Measurements from ENCODE around the gene DGKD. TPM values are rescaled to one million over a fixed set of nuclear protein-coding genes. Genes with fewer than 3 reads are reported as not detected.

The DGKD gene
- total RNA-seq, 1 experiment from 2014 or later = 41.4 TPM

DNA sequence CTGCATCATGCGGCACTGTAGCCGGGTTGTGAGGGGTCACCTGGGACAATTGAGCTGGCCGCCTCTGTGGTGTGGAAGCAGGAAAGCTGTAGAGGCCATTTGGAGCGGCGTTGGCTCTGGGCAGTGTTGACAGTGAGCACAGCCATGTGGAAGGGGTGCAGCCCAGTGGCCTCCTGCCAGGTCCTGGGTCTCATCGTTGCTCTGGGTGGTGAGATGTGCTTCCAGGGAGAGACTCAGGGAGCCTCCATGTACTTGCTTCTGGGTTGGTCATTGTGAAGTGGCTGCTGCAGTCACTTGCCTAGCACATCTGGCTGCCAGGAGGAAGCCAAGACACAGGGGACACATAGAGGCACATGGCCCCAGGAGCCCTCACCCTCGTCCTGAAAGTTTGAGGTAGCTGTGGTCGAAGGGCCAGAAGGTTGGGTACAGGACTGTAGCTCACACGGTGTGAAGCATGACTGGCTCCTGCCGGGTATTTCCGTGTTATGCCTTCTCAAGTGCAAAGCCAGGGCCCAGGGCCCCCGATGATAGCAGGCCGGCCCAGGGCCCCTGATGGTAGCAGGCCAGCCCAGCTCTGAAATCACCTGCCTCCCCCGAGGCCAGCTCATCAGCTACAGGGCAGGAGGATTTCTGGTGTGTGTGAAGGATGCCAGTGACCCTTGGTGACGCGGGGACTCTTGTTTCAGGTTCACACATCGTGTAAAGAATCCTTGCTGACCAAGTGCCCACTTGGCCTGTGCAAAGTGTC is 82.6 kb downstream of the DGKD start:
- no peak for TF ChIP-seq ZNF263 (CRISPR knock-in tag; IDR thresholded peaks at IDR 0.05; ENCODE audit: low read depth)
- H3K4me3 Mint-ChIP-seq = no peak overlapping the region
- ATAC-seq (no peak), DNase-seq (ENCODE audit: low spot score) (no peak)
- peaks cover 5% of the 10 kb centered on the region; the same call in 1 of the 2 replicates for H3K36me3 Mint-ChIP-seq
- no peaks in the 10 kb centered on the region for H3K27me3 Mint-ChIP-seq (ENCODE audit: low read depth)
- H3K4me1 Mint-ChIP-seq = no peaks in the 10 kb centered on the region
- H3K9me3 Mint-ChIP-seq = peaks cover 5% of the 10 kb centered on the region; the same call in 1 of the 2 replicates
- POLR2A ChIA-PET = no interaction called here
- CTCF ChIA-PET = interaction anchor here (1.4 kb wide), 1 partner anchor 12 kb away, joined by 5 read pairs; no protein-coding TSS in a partner anchor
- H3K27ac Mint-ChIP-seq = no peak overlapping the region

DNA sequence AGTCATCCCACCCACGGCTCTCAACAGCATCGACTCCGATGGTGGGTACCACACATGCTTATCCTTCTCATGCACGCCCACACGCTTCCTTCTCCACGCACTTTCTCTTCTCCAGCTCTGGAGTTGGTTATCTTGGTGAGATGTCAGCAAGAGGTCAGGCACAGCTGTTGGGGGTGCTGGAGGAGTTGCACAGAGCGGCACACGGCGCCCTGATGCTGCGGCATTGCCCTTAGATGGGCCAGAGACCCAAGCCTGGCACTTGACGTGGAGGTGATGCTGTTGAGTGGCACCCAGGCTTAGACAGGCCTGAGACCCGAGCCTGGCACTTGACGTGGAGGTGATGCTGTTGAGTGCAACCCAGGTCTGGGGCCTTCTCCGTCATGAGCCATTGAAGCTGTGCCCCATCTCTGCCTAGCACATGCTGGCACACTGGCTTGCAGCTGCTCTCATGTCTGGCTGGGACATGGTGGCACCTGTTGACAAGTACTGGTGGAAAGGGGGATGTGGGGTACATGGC is 83.2 kb downstream of the DGKD start:
- TF ChIP-seq EMX1 (CRISPR knock-in tag; IDR thresholded peaks at IDR 0.05) = no peak
- no peak for TF ChIP-seq ZNF219 (CRISPR knock-in tag; IDR thresholded peaks at IDR 0.05; ENCODE audit: borderline replicate concordance)
- no peak for TF ChIP-seq MYBL2 (CRISPR knock-in tag; IDR thresholded peaks at IDR 0.05)
- TF ChIP-seq NFYB (CRISPR knock-in tag; conservative IDR thresholded peaks at IDR 0.05; ENCODE audit: low read depth) = no peak
- no peak for TF ChIP-seq NR1H2 (CRISPR knock-in tag; IDR thresholded peaks at IDR 0.05)
- no peak for TF ChIP-seq SMAD3 (CRISPR knock-in tag; IDR thresholded peaks at IDR 0.05; ENCODE audit: borderline replicate concordance)
- Mint-ChIP-seq H3K36me3 (peaks cover 5% of the 10 kb centered on the region; the same call in 1 of the 2 replicates), H3K4me1 (no peaks in the 10 kb centered on the region), H3K27me3 (ENCODE audit: low read depth) (no peaks in the 10 kb centered on the region), H3K4me3 (no peak overlapping the region), H3K9me3 (peaks cover 4% of the 10 kb centered on the region; the same call in 1 of the 2 replicates), H3K27ac (no peak overlapping the region)
- ChIA-PET POLR2A (no interaction called here), CTCF (interaction anchor here (1.3 kb wide), 1 partner anchor 10 kb away, joined by 4 read pairs; no protein-coding TSS in a partner anchor)
- ATAC-seq (no peak), DNase-seq (ENCODE audit: low spot score) (no peak)

DNA sequence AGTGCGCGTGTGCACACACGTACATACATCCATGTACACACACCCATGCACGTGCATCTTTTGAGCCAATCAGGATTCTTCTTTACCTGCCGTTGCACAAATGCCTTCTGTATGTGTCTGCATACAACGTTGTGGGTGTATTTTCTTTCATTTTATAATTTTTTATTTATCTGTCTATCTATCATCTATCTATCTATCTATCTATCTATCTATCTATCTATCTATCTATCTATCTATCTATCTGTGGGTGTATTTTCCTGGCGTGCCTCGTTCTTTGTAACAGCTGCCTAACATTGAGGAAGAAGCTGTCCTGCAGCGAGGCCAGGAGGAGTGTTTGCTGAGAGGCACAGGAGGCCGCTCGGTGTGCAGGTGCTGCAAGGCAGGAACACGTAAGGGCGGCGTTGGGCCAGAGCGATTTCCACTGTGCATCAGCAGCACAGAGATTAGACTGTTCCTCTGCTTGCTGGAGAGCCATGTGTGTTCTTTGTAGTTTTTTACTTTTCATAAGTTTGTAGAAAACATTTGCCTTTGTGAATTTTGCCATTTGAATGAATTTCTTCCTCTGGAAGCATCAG is 84.4 kb downstream of the DGKD start:
- DNase-seq (ENCODE audit: low spot score) = no peak
- TF ChIP-seq, protein P1, sequence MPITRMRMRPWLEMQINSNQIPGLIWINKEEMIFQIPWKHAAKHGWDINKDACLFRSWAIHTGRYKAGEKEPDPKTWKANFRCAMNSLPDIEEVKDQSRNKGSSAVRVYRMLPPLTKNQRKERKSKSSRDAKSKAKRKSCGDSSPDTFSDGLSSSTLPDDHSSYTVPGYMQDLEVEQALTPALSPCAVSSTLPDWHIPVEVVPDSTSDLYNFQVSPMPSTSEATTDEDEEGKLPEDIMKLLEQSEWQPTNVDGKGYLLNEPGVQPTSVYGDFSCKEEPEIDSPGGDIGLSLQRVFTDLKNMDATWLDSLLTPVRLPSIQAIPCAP (CRISPR knock-in tag; IDR thresholded peaks at IDR 0.05) = no peak
- TF ChIP-seq, protein P2, sequence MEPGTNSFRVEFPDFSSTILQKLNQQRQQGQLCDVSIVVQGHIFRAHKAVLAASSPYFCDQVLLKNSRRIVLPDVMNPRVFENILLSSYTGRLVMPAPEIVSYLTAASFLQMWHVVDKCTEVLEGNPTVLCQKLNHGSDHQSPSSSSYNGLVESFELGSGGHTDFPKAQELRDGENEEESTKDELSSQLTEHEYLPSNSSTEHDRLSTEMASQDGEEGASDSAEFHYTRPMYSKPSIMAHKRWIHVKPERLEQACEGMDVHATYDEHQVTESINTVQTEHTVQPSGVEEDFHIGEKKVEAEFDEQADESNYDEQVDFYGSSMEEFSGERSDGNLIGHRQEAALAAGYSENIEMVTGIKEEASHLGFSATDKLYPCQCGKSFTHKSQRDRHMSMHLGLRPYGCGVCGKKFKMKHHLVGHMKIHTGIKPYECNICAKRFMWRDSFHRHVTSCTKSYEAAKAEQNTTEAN (CRISPR knock-in tag; IDR thresholded peaks at IDR 0.05) = no peak
- TF ChIP-seq NFE2L1 (CRISPR knock-in tag; IDR thresholded peaks at IDR 0.05) (no peak), NR3C1 (CRISPR knock-in tag; conservative IDR thresholded peaks at IDR 0.05; ENCODE audit: low read depth) (no peak), ZNF423 (CRISPR knock-in tag; IDR thresholded peaks at IDR 0.05) (no peak), GTF2I (CRISPR knock-in tag; conservative IDR thresholded peaks at IDR 0.05) (no peak), FOXP1 (CRISPR knock-in tag; IDR thresholded peaks at IDR 0.05; ENCODE audit: borderline replicate concordance) (no peak)
- TF ChIP-seq, protein P3, sequence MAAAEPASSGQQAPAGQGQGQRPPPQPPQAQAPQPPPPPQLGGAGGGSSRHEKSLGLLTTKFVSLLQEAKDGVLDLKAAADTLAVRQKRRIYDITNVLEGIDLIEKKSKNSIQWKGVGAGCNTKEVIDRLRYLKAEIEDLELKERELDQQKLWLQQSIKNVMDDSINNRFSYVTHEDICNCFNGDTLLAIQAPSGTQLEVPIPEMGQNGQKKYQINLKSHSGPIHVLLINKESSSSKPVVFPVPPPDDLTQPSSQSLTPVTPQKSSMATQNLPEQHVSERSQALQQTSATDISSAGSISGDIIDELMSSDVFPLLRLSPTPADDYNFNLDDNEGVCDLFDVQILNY (CRISPR knock-in tag; IDR thresholded peaks at IDR 0.05) = no peak
- TF ChIP-seq, protein P4, sequence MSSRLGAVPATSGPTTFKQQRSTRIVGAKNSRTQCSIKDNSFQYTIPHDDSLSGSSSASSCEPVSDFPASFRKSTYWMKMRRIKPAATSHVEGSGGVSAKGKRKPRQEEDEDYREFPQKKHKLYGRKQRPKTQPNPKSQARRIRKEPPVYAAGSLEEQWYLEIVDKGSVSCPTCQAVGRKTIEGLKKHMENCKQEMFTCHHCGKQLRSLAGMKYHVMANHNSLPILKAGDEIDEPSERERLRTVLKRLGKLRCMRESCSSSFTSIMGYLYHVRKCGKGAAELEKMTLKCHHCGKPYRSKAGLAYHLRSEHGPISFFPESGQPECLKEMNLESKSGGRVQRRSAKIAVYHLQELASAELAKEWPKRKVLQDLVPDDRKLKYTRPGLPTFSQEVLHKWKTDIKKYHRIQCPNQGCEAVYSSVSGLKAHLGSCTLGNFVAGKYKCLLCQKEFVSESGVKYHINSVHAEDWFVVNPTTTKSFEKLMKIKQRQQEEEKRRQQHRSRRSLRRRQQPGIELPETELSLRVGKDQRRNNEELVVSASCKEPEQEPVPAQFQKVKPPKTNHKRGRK (CRISPR knock-in tag; IDR thresholded peaks at IDR 0.05; ENCODE audit: borderline replicate concordance) = no peak
- Mint-ChIP-seq H3K27me3 (ENCODE audit: low read depth) (no peaks in the 10 kb centered on the region), H3K4me3 (no peak overlapping the region), H3K4me1 (no peaks in the 10 kb centered on the region), H3K36me3 (peaks cover 5% of the 10 kb centered on the region; the same call in 1 of the 2 replicates), H3K9me3 (no peaks in the 10 kb centered on the region), H3K27ac (no peak overlapping the region; the same call in 1 of the 2 replicates)
- POLR2A ChIA-PET = no interaction called here
- CTCF ChIA-PET = interaction anchor here (1.2 to 1.3 kb wide), 2 partner anchors 9 to 36 kb away, joined by 3 to 4 read pairs; no protein-coding TSS in a partner anchor
- ATAC-seq = no peak
